ENCODE measurements around the gene ZNF800.

Gene ZNF800

DNA sequence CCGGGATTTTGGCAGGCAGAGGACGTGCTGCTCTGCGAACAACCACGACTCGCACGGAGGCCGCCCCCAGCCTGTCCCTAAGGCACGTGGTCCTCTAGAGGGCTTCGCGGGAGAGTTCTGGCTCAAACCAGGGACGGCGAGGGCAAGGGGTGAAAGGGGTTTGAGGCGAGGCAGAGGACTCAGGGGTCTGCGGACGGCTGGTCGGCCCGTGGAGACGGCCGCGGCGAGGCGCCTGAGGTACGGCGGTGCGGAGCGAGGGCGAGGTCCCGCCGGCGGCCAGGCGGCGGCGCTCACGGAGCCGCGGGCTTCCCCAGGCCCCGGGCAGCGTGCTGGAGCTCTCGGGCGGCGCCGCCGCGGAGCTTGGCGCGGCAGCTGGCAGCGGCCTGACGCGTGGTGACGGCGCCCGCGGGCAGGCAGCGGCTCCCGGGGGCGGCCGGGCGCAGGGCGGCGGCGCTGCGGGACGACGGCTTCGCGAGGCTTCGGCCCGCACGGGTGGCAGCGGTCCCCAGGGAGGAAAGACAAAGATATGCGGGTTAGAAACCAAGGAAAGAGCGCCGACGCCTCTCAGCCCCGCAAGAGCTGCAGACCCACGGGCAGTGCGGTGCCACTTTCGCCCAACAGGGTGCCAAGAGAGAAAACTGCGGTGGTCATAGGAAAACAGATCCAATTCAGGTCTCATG, 44.8 kb downstream of the ZNF800 start:
- no peak for DNase-seq

DNA sequence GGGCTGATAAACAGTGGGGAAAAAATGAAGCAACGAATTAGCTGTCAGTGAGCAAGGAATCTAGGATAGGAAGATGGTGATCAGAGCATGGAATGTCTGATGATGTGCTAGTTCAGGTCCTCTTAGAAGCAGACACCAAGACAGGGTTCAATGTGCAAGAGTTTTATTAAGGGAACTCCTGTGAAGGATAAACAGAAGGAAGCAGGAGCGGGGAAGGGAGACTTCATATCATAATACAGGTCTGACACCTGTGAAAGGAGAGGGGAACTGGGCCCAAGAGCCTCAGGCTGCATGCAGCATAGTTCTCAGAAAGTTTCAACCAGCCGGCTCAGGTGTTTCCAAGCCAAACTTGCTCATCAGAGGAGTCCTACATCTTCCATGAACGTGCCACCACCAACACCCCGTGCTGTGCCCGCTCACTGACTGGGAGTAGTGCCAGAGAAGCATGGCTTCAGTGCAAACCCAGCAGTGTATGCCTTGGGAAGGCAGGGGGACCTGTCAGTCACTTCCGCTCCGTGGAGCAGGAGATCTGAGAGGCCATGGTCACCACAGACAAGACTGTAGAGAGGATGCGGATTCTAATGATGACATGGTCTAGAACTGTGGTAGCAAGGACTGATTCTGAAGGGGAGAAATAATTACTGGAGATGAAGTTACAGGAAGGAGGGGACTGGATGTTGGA, 45.8 kb downstream of the ZNF800 start:
- DNase-seq, result no peak

DNA sequence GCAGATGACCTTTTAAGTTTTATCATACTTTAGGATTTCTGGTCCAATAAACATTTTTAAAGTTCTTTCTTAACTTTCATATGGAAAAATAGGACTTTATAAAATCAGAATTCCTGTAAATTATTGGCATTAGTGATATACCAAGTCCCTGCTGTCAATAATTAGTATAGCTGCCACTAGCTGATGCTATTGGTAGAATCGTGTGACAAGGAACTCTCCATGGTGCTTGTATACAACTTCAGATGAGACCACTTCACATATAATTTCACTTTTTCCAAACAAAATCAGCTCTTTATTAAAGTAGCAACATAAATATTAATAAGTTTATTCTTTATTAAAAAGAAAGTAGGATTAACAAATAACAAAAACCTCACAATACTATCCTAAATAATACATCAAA, 49.9 kb downstream of the ZNF800 start:
- no peak for DNase-seq

DNA sequence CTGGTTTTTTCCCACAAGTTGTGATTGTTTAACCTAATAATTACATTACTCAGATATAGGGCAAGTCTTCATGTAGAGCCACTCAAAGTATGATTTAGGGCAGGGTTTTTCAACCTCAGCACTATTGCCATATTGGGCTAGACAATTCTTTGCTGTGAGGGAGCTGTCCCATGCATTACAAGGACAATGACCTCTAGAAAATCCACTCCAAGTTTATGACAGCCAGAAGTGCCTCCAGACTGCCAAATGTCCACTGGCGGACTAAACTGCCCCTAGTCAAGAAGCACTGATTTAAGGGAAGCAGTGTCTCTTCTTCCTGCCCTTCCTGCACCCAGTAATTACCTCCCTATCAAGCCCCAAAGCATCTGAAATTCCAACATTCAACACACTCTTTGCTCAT, 54.4 kb downstream of the ZNF800 start:
- DNase-seq, result no peak

DNA sequence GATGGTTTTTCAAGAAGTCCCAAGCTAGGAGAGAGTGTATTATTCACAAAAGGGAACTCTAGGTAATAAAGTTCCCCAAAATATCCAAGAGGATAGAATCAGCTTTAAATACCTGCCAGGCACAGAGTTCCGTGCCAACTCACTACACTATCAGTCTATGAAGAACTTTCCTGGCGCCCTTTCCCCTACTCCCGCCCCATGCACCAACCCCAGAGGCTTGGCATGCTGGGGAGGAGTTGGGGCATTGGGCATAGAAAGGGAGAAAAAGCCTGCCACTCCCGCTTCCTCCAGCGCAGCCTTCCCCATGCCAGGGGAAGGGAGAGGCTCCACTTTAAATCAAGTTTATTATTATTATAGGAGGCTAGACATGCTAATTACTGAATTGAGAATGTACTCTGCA, 54.9 kb downstream of the ZNF800 start:
- DNase-seq, result no peak

DNA sequence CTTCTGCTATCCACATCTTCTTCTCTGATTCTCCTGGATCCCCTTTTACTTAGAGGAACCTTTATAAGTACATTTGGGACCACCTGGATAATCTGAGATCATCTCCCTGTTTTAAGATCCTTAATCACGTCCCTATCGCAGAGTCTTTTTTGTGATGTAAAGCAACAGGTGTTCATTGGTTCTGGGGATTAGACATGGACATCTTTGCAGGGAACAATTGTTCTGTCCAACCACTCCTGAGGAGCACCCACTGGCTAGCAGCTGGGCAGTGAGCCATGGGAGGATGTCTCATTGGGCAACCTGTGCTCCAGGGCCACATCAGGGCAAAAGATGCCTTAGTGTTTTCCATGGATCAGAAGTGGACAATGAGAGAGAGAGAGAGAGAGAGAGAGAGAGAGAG, 56.0 kb downstream of the ZNF800 start:
- no peak for DNase-seq

DNA sequence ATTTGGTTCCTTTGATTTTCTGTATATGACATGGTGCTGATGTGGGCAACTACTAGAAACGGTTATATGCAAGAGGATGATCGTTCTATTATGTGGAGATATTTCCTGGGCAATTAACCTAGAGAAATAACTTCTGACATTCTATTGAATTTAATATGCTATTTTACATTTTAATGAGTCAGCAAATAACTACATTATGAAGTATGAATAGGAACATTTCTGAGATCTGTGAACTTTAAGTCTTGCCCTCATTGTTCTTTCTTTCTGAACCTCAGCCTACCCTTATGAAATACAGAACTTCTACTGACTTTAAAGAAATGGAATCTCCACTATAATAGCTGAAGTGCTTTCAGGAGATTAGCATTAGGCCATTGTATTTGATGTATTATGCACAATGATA, 59.6 kb downstream of the ZNF800 start:
- DNase-seq, result no peak

DNA sequence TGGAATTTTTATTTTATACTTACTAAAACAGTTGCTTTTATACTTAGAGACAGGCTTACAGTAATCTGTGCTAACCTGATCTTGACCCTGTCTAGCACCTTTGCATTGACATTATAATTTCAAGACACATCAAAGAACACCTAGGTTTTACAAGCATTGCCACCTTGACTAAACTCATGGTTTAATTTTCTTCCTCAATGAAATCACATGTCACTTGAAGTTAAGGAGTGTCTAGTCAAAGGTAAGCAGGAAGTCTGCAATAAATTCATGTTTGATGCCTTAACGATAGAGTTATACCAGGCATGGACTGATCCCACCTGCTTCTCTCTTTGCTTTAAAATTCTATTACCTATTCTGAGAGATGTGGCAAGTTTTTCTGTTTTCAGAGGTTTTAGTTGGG, 62.4 kb downstream of the ZNF800 start:
- DNase-seq, result no peak

DNA sequence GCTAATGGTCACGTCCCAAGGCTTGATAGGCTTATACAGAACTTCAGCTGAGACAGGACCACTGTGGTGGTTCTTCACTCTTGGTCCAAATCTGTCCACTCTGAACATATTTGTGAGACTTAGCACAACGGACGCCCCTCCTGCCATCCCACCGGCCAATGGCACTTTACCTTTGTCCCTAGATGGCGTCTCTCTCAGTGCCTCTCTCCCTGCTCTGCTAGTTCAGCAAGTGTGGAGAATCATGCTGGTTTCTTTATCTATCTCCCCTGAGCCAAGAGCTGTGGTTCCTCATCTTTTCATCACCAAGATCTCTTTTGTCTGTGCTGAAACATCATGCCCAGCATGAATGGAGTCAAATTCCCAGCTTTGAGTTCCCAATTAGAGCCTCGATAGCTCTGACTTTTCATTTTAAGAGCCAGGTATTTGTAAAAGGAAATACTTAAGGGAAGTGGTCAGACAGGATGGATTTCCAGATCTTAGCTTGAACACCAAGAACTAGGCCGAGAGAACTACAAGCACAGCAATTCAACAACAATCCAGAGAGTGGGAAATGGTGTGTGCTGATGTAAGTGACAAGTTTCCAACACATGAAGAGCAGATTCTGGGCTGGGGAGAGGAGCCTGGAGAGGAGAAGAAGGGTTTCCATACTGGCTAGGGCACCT, 69.5 kb downstream of the ZNF800 start:
- no peak for DNase-seq

DNA sequence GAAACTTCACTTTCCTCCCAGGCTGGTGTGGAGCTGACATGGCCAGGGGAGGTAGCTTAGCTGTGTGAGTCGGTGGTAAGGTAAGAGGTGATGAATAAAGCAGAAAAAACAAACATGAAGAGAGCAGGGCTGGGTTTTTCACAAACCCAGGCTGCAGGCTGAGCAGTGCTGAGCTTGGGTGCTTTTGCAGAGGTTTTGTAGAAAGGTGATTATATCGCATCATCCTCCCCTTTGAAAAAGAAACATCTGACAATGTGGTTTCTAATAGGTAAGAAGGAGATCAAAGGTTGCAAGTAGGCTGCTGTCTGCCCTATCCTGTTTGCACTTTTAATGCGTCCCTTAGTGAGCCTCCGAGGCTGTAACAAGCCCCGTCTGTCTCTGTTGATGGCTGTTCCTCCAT, 70.2 kb downstream of the ZNF800 start:
- no peak for DNase-seq

DNA sequence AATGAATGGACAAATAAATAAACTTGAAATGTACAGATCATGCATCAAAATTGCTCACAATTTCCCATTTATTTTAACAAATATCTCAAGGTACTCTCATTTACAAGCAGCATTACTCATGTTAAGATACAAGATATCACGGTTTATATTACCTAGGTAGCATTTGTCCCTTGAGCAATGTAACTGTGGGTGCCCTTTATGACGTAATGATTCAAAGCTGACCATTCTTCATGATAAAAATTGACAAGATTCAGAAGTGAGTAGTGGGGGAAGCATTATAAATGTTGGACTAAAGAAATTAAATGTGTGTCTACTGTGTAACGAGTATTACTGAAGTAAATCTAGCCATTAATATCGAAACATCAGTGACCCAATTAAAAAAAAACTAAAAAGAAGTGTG, 71.5 kb downstream of the ZNF800 start:
- DNase-seq, result no peak
